ENCODE measurements around the gene ARSG. TPM values are rescaled to one million over a fixed set of nuclear protein-coding genes. Genes with fewer than 3 reads are reported as not detected.

Gene ARSG
- total and polyA plus RNA-seq, 2 of the 4 experiments (the other 2 are of a cell fraction), result 2.9 to 3.0 TPM

- in situ Hi-C loops (cut with MboI; ENCODE audit: low sequenced_read_pairs) (no loop called here), intact Hi-C loops (cut with micrococcal nuclease) (no loop called here), dilution Hi-C loops (cut with HindIII; ENCODE audit: low sequenced_read_pairs, unreplicated experiment) (no loop called here)
- H2BK120ac ChIP-seq (ENCODE audit: low read depth, low read length), result no peak overlapping the region
- no peaks in the 10 kb centered on the region; the same call in 1 of the 2 replicates for H4K20me1 ChIP-seq (ENCODE audit: insufficient read depth, low read length)
- H3K14ac ChIP-seq (replicated peaks; ENCODE audit: low read depth, low read length), result no peak overlapping the region
- H2AK5ac ChIP-seq (ENCODE audit: low read depth, low read length), result no peak overlapping the region
- no peak overlapping the region for H3K18ac ChIP-seq (ENCODE audit: low read depth, low read length)
- no peaks in the 10 kb centered on the region for H3K9me1 ChIP-seq (ENCODE audit: insufficient read depth, low read length)
- H3K4me3 ChIP-seq (ENCODE audit: insufficient read depth, low read depth, low read length), result no peak overlapping the region
- H3K56ac ChIP-seq (ENCODE audit: extremely low read depth, insufficient read depth, low read length), result no peak overlapping the region
- no peaks in the 10 kb centered on the region for H3K79me1 ChIP-seq (ENCODE audit: low read depth in 1 of 2, low read length in 2 of 2)
- WGBS, 2 experiments (ENCODE audit: extremely low coverage in 2 of 2, insufficient read length in 1 of 2), result no CpG with 5 or more reads among the region's 18 CpGs
- POLR2A ChIA-PET (ENCODE audit: unreplicated experiment), result no interaction called here
- ATAC-seq (ENCODE audit: low read depth) (no peak), DNase-seq (no peak)
- H4K5ac ChIP-seq (ENCODE audit: low read depth, low read length), result no peak overlapping the region
- H3K27me3 ChIP-seq (ENCODE audit: control insufficient read depth, insufficient read depth, low read length), result peaks cover 12% of the 10 kb centered on the region
- no peak overlapping the region for H3K4me2 ChIP-seq (ENCODE audit: low read depth, low read length)
- no peak overlapping the region for H3K9ac ChIP-seq (ENCODE audit: low read depth, low read length)
- H2BK20ac ChIP-seq (ENCODE audit: low read depth, low read length), result no peak overlapping the region
- no peak overlapping the region for H2AK9ac ChIP-seq (replicated peaks; ENCODE audit: low read depth, low read length, poor library complexity)
- no TSS peak for BruUV-seq (replicated peaks)
- CTCF ChIA-PET, result interaction anchor here (0.9 kb wide), 1 partner anchor 102 kb away, joined by 3 read pairs; no protein-coding TSS in a partner anchor
- no peak overlapping the region for H4K91ac ChIP-seq (ENCODE audit: insufficient read depth, low read depth, low read length)
- no peaks in the 10 kb centered on the region for H3K36me3 ChIP-seq (ENCODE audit: control insufficient read depth, insufficient read depth, low read length)
- H3K23ac ChIP-seq (ENCODE audit: low read depth, low read length), result no peak overlapping the region
- H3K4ac ChIP-seq (ENCODE audit: low read depth, low read length), result no peak overlapping the region
- no peak overlapping the region for H3K27ac ChIP-seq (ENCODE audit: insufficient read depth, low read length)
- peaks cover 5% of the 10 kb centered on the region for H3K4me1 ChIP-seq (ENCODE audit: control insufficient read depth, insufficient read depth, low read length)
- no peak overlapping the region for H2AFZ ChIP-seq (replicated peaks; ENCODE audit: low read length, poor library complexity)
- no peaks in the 10 kb centered on the region; the same call in 1 of the 2 replicates for H3K9me3 ChIP-seq (ENCODE audit: control insufficient read depth, insufficient read depth, low read length)
- H2BK5ac ChIP-seq (ENCODE audit: low read depth, low read length, poor library complexity, severe bottlenecking), result no peak overlapping the region
- H4K8ac ChIP-seq (ENCODE audit: low read depth in 2 of 2, low read length in 2 of 2), result no peak overlapping the region
- no peak overlapping the region for H2BK15ac ChIP-seq (ENCODE audit: low read depth, low read length)
- TF ChIP-seq NFE2L2 (IDR thresholded peaks at IDR 0.05; ENCODE audit: low read depth, low read length), result no peak
- TF ChIP-seq ELK1 (IDR thresholded peaks at IDR 0.05; ENCODE audit: borderline replicate concordance, low read depth, low read length), result no peak
- TF ChIP-seq FOS (IDR thresholded peaks at IDR 0.05; ENCODE audit: low read depth, low read length), result no peak
- TF ChIP-seq MAZ (IDR thresholded peaks at IDR 0.05; ENCODE audit: borderline replicate concordance, low read depth, low read length), result no peak
- TF ChIP-seq CHD1 (IDR thresholded peaks at IDR 0.05; ENCODE audit: low read depth, low read length), result no peak
- no peak for TF ChIP-seq MXI1 (IDR thresholded peaks at IDR 0.05; ENCODE audit: borderline replicate concordance, low read depth, low read length)
- TF ChIP-seq RAD21 (IDR thresholded peaks at IDR 0.05; ENCODE audit: low read length), result no peak
- no peak for TF ChIP-seq RFX5 (IDR thresholded peaks at IDR 0.05; ENCODE audit: low read depth, low read length)
- no peak for TF ChIP-seq CTCF (conservative IDR thresholded peaks at IDR 0.05; ENCODE audit: low read depth, low read length)
- no peak for TF ChIP-seq RCOR1 (IDR thresholded peaks at IDR 0.05; ENCODE audit: insufficient replicate concordance, low read length)
- TF ChIP-seq CEBPB (IDR thresholded peaks at IDR 0.05; ENCODE audit: low read depth, low read length), result no peak
- TF ChIP-seq USF2 (IDR thresholded peaks at IDR 0.05; ENCODE audit: low read depth, low read length), result no peak
- no peak for TF ChIP-seq SMC3 (IDR thresholded peaks at IDR 0.05; ENCODE audit: low read depth, low read length)
- TF ChIP-seq POLR2A (IDR thresholded peaks at IDR 0.05; ENCODE audit: low read depth, low read length), result no peak
These were observed 5.2 kb downstream of the ARSG start for GRCh38 chr17:68296217-68297191.

Data from IMR-90 (cell line).